Measurements from ENCODE around the gene RFC5.
"Not testable (repeated sequence)": the region's sequence is repeated elsewhere in the genome, so short reads cannot be mapped to it uniquely, and the experiment has no call there.

Gene RFC5

GRCh38 chr12:118016424-118017264, at the start of gene RFC5:
Gene RFC5 (plus strand): TSS chr12:118016703. CDS start chr12:118016828, 125 bp downstream.
- DNase-seq (ENCODE audit: low read depth in 1 of 2, low spot score in 1 of 2), result peak; percentile 94 to 96

- DNase-seq (ENCODE audit: low read depth in 1 of 2, low spot score in 1 of 2), result no peak
These were observed 49.5 kb upstream of the RFC5 start for GRCh38 chr12:117967043-117967442.

- DNase-seq (ENCODE audit: low read depth in 1 of 2, low spot score in 1 of 2), result no peak
These were observed 49.0 kb upstream of the RFC5 start for GRCh38 chr12:117967512-117967911.

GRCh38 chr12:117968151-117968789, 48.2 kb upstream of the RFC5 start:
- no peak for DNase-seq (ENCODE audit: low read depth in 1 of 2, low spot score in 1 of 2)

GRCh38 chr12:117968826-117969659, 47.5 kb upstream of the RFC5 start, which contains the start of gene KSR2:
Gene KSR2 (minus strand): TSS chr12:117968990. CDS start chr12:117968255, 735 bp downstream.
- peak; percentile 24 to 42 for DNase-seq (ENCODE audit: low read depth in 1 of 2, low spot score in 1 of 2)

- no peak for DNase-seq (ENCODE audit: low read depth in 1 of 2, low spot score in 1 of 2)
These were observed 46.2 kb upstream of the RFC5 start for GRCh38 chr12:117970334-117970733.

GRCh38 chr12:117972301-117972700, 44.2 kb upstream of the RFC5 start:
- DNase-seq (ENCODE audit: low read depth in 1 of 2, low spot score in 1 of 2), result no peak

GRCh38 chr12:117975006-117975405, 41.5 kb upstream of the RFC5 start:
- DNase-seq (ENCODE audit: low read depth in 1 of 2, low spot score in 1 of 2), result no peak

- no peak for DNase-seq (ENCODE audit: low read depth in 1 of 2, low spot score in 1 of 2)
These were observed 39.1 kb upstream of the RFC5 start for GRCh38 chr12:117977373-117977772.

GRCh38 chr12:117980616-117981015, 35.9 kb upstream of the RFC5 start:
- DNase-seq (ENCODE audit: low read depth in 1 of 2, low spot score in 1 of 2), result no peak

GRCh38 chr12:117981267-117981666, 35.2 kb upstream of the RFC5 start:
- no peak for DNase-seq (ENCODE audit: low read depth in 1 of 2, low spot score in 1 of 2)

- DNase-seq (ENCODE audit: low read depth in 1 of 2, low spot score in 1 of 2), result no peak
These were observed 31.3 kb upstream of the RFC5 start for GRCh38 chr12:117985182-117985581.

- DNase-seq (ENCODE audit: low read depth in 1 of 2, low spot score in 1 of 2), result no peak
These were observed 29.6 kb upstream of the RFC5 start for GRCh38 chr12:117986705-117987469.

GRCh38 chr12:117994551-117995438, 21.7 kb upstream of the RFC5 start:
- no peak for DNase-seq (ENCODE audit: low read depth in 1 of 2, low spot score in 1 of 2)

GRCh38 chr12:117998719-117999118, 17.8 kb upstream of the RFC5 start:
- DNase-seq (ENCODE audit: low read depth in 1 of 2, low spot score in 1 of 2), result no peak

- DNase-seq (ENCODE audit: low read depth in 1 of 2, low spot score in 1 of 2), result not testable (repeated sequence)
These were observed 16.7 kb upstream of the RFC5 start for GRCh38 chr12:117999806-118000205.

GRCh38 chr12:118010903-118011302, 5.6 kb upstream of the RFC5 start:
- DNase-seq (ENCODE audit: low read depth in 1 of 2, low spot score in 1 of 2), result no peak

- no peak for DNase-seq (ENCODE audit: low read depth in 1 of 2, low spot score in 1 of 2)
These were observed 5.1 kb upstream of the RFC5 start for GRCh38 chr12:118011377-118011776.

GRCh38 chr12:118011961-118012360, 4.5 kb upstream of the RFC5 start:
- no peak for DNase-seq (ENCODE audit: low read depth in 1 of 2, low spot score in 1 of 2)

- no peak for DNase-seq (ENCODE audit: low read depth in 1 of 2, low spot score in 1 of 2)
These were observed 3.2 kb upstream of the RFC5 start for GRCh38 chr12:118013283-118013682.

Measured in activated CD4-positive, alpha-beta T cell treated with anti-CD3 and anti-CD28 coated beads, Interleukin-2, amount 50 U/mL, for 24 hours (primary cell).